KMS-11 (cell line): ENCODE results near the gene PRIMA1.

Source experiments
- H2AFZ ChIP-seq: fragments of 200-600 bp; sonication (generic); 2 replicates; pipeline ENCODE4 v1.6.1; 2016; ENCODE audit warnings: antibody characterized with exemption, mixed run types, low read depth
- H3K27ac ChIP-seq: fragments of 200-600 bp; sonication (generic); 2 replicates; pipeline ENCODE4 v1.6.1; 2016; ENCODE audit warnings: mild to moderate bottlenecking, mixed run types
- H3K27me3 ChIP-seq: fragments of 200-600 bp; sonication (generic); 2 replicates; pipeline ENCODE4 v1.6.1; 2017; ENCODE audit warnings: mild to moderate bottlenecking, low read depth, mixed run types, moderate library complexity; ENCODE audit not compliant: insufficient read depth
- H3K36me3 ChIP-seq: fragments of 200-600 bp; sonication (generic); 2 replicates; pipeline ENCODE4 v1.6.1; 2017; ENCODE audit warnings: mild to moderate bottlenecking, mixed run types; ENCODE audit not compliant: insufficient read depth
- H3K4me1 ChIP-seq: fragments of 200-600 bp; sonication (generic); 2 replicates; pipeline ENCODE4 v1.6.1; 2016; ENCODE audit warnings: mild to moderate bottlenecking, low read depth, mixed run types; ENCODE audit not compliant: poor library complexity, severe bottlenecking
- H3K4me2 ChIP-seq: fragments of 200-600 bp; sonication (generic); 2 replicates; pipeline ENCODE4 v1.7.0; 2016; ENCODE audit warnings: mild to moderate bottlenecking, mixed run types
- H3K4me3 ChIP-seq: fragments of 200-600 bp; sonication (generic); IDR thresholded peaks from 2 replicates; pipeline ENCODE4 v1.6.1; 2017; ENCODE audit warnings: low read depth, low read length, mixed read lengths; ENCODE audit not compliant: insufficient read depth
- H3K79me2 ChIP-seq: fragments of 200-600 bp; sonication (generic); 2 replicates; pipeline ENCODE4 v1.6.1; 2016; ENCODE audit warnings: low read depth, mixed run types; ENCODE audit not compliant: insufficient read depth
- H3K9ac ChIP-seq: fragments of 200-600 bp; sonication (generic); 2 replicates; pipeline ENCODE4 v1.6.1; 2016; ENCODE audit warnings: mild to moderate bottlenecking, mixed run types
- H4K20me1 ChIP-seq: fragments of 200-600 bp; sonication (generic); 2 replicates; pipeline ENCODE4 v1.6.1; 2016; ENCODE audit warnings: mild to moderate bottlenecking, mixed run types; ENCODE audit not compliant: insufficient read depth
- CTCF ChIP-seq: fragments of 200-600 bp; sonication (generic); conservative IDR thresholded peaks from 2 replicates; pipeline ENCODE4 v1.6.1; 2017; ENCODE audit warnings: low read depth, mild to moderate bottlenecking, antibody characterized with exemption, low read length, moderate library complexity, mixed read lengths

PRIMA1 gene

GRCh38 chr14:93797536-93797935, 9.3 kb upstream of the PRIMA1 start:
- TF ChIP-seq CTCF = no peak
- Histone ChIP-seq H3K36me3 (no peaks in the 10 kb centered on the region), H3K27me3 (no peaks in the 10 kb centered on the region)

GRCh38 chr14:93797071-93797470, 8.8 kb upstream of the PRIMA1 start:
- no peaks in the 10 kb centered on the region for H3K4me1 ChIP-seq
- no peaks in the 10 kb centered on the region for H3K27me3 ChIP-seq
- H3K4me2 ChIP-seq = no peak overlapping the region
- H3K79me2 ChIP-seq = no peaks in the 10 kb centered on the region
- H3K4me3 ChIP-seq = no peak overlapping the region
- H2AFZ ChIP-seq = no peak overlapping the region
- no peak overlapping the region for H3K9ac ChIP-seq
- H3K36me3 ChIP-seq = no peaks in the 10 kb centered on the region
- no peak for TF ChIP-seq CTCF
- H3K27ac ChIP-seq = no peak overlapping the region
- no peaks in the 10 kb centered on the region for H4K20me1 ChIP-seq

More at GRCh38 chr14:93797536-93797935, 9.3 kb upstream of the PRIMA1 start:
- H3K27ac ChIP-seq = no peak overlapping the region
- no peak overlapping the region for H3K4me3 ChIP-seq
- no peak overlapping the region for H2AFZ ChIP-seq
- no peak overlapping the region for H3K4me2 ChIP-seq
- H3K4me1 ChIP-seq = no peaks in the 10 kb centered on the region
- no peak overlapping the region for H3K9ac ChIP-seq
- no peaks in the 10 kb centered on the region for H4K20me1 ChIP-seq
- no peaks in the 10 kb centered on the region for H3K79me2 ChIP-seq

- H3K9ac ChIP-seq = no peak overlapping the region
- H4K20me1 ChIP-seq = no peaks in the 10 kb centered on the region
- no peaks in the 10 kb centered on the region for H3K36me3 ChIP-seq
- no peak overlapping the region for H3K4me3 ChIP-seq
- no peak for TF ChIP-seq CTCF
- H3K27ac ChIP-seq = no peak overlapping the region
- H2AFZ ChIP-seq = no peak overlapping the region
- no peak overlapping the region for H3K4me2 ChIP-seq
- H3K79me2 ChIP-seq = no peaks in the 10 kb centered on the region
- H3K27me3 ChIP-seq = no peaks in the 10 kb centered on the region
- H3K4me1 ChIP-seq = no peaks in the 10 kb centered on the region
Observed at GRCh38 chr14:93794756-93795155, 6.5 kb upstream of the PRIMA1 start.

- no peaks in the 10 kb centered on the region for H3K27me3 ChIP-seq
- no peak overlapping the region for H3K4me2 ChIP-seq
- no peaks in the 10 kb centered on the region for H4K20me1 ChIP-seq
- TF ChIP-seq CTCF = no peak
- H2AFZ ChIP-seq = no peak overlapping the region
- no peaks in the 10 kb centered on the region for H3K36me3 ChIP-seq
- no peaks in the 10 kb centered on the region for H3K4me1 ChIP-seq
- no peaks in the 10 kb centered on the region for H3K79me2 ChIP-seq
- H3K4me3 ChIP-seq = no peak overlapping the region
- no peak overlapping the region for H3K27ac ChIP-seq
- no peak overlapping the region for H3K9ac ChIP-seq
Observed at GRCh38 chr14:93793555-93794324, 5.5 kb upstream of the PRIMA1 start.
